AG04449 (cell line): ENCODE data around the gene MTURN.

Experiments used
- CTCF ChIA-PET: fragments of 350-600 bp; formaldehyde crosslinking; extraction: SDS; loops from one replicate; lab custom pipeline; 2021; ENCODE audit warnings: antibody characterized with exemption; lab: Yijun Ruan, JAX
- POLR2A ChIA-PET: fragments of 400-600, 350-600 bp; formaldehyde crosslinking; extraction: SDS; loops from one replicate; lab custom pipeline; 2020; ENCODE audit warnings: antibody characterized with exemption, inconsistent platforms; lab: Yijun Ruan, JAX
- DNase-seq: peaks from one replicate; pipeline ENCODE4 v3.0.0-alpha.2; 2010; ENCODE audit warnings: low read depth, low spot score
- H3K4me3 ChIP-seq: 2 replicates; pipeline ENCODE4 v1.5.1; 2011; ENCODE audit warnings: low read depth, mild to moderate bottlenecking, control low read depth, low read length
- TF ChIP-seq, protein P1 (sequence below): IDR thresholded peaks from one replicate; pipeline ENCODE4 v1.5.1; 2011; ENCODE audit warnings: mild to moderate bottlenecking, moderate library complexity, low read length, control low read depth, inconsistent platforms; ENCODE audit not compliant: insufficient read depth; ENCODE audit errors: missing control alignments

MTURN gene

DNA sequence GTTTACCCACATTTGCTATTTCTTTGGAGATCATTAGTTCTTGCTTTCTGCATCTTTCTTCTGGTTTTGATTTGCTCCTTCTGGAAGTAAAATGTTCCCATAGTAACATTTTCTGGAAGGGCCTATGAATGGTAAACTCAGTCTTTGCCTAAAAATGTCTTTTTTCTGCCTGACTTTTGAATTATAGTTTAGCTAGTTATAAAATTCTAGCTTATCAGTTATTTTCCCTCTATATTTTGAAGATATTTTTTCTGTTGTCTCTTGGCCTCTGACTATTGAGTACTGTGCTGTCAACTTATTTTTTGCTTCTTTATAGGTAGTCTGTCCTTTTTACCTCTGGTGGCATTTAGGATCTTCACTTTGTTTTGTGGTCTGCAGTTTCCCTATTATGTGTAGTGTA, 21.6 kb upstream of the MTURN start:
- TF ChIP-seq, protein P1, sequence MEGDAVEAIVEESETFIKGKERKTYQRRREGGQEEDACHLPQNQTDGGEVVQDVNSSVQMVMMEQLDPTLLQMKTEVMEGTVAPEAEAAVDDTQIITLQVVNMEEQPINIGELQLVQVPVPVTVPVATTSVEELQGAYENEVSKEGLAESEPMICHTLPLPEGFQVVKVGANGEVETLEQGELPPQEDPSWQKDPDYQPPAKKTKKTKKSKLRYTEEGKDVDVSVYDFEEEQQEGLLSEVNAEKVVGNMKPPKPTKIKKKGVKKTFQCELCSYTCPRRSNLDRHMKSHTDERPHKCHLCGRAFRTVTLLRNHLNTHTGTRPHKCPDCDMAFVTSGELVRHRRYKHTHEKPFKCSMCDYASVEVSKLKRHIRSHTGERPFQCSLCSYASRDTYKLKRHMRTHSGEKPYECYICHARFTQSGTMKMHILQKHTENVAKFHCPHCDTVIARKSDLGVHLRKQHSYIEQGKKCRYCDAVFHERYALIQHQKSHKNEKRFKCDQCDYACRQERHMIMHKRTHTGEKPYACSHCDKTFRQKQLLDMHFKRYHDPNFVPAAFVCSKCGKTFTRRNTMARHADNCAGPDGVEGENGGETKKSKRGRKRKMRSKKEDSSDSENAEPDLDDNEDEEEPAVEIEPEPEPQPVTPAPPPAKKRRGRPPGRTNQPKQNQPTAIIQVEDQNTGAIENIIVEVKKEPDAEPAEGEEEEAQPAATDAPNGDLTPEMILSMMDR = no peak
- ChIA-PET CTCF (no interaction called here), POLR2A (no interaction called here)
- H3K4me3 ChIP-seq = no peak overlapping the region
- no peak for DNase-seq

GRCh38 chr7:30114536-30115238, 20.1 kb upstream of the MTURN start:
- POLR2A ChIA-PET = no interaction called here
- no peak for DNase-seq
- CTCF ChIA-PET = interaction anchor here (1.0 kb wide), 1 partner anchor 14 kb away, joined by 4 read pairs; no protein-coding TSS in a partner anchor
- no peak overlapping the region for H3K4me3 ChIP-seq
- TF ChIP-seq, protein P1 = no peak

DNA sequence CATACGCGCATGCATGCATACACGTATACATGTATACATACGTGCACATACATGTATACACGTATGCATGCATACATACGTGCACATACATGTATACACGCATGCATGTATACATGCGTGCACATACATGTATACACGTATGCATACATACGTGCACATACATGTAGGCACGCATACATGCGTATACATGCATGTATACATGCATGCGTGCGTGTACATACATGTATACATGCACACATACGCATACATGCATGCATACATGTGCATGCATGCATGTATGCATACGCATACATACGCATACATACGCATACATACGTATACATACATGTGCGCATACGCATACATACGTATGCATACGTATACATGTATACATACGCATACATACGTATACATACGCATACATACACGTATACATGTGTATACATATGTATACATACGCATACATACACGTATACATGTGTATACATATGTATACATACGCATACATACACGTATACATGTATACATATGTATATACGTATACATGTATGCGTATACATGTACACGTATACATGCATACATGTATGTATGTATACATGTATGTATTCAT, 19.0 kb upstream of the MTURN start:
- CTCF ChIA-PET = no interaction called here
- no peak for DNase-seq
- POLR2A ChIA-PET = no interaction called here
- no peak overlapping the region for H3K4me3 ChIP-seq
- TF ChIP-seq, protein P1 = no peak

DNA sequence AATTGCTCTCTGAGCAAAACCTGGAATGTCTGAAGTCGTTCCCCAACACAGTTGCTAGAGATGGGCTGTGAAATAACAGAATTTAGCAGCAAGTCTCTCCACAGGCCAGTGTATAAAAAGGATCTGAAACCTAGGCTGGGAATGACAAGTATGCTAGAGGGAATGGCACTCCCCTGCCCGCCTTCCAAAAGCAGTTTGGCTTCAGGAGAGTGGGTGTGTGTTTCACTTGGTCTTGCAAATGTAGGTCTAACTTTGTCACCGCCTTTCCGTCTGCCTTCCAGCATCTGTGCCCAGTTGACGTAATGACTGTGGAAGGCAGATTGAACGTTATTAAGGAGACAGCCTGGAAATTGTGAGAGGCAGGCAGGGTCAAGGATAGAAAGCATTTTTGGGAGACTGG, 18.0 kb upstream of the MTURN start:
- CTCF ChIA-PET = no interaction called here
- TF ChIP-seq, protein P1 = no peak
- DNase-seq = no peak
- POLR2A ChIA-PET = no interaction called here
- no peak overlapping the region for H3K4me3 ChIP-seq

DNA sequence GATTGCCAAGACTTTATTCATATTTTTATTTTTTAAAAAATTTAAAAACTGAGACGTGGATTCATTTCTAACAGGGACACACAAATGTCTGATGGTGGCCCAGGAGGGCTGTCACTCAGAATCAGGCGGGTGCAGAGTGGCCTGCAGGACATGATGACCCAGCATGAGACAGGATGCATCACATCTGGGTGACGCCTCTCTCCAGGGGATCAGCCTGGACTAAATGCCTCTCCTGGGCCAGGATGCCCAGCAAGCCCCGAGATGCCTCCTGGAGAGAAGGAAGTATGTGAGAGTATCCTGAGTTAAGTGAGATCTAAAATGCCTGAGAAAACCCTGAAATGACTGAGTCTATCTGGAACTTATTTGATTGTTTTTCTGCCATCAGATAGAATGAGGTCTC, 16.9 kb upstream of the MTURN start:
- ChIA-PET POLR2A (no interaction called here), CTCF (no interaction called here)
- no peak for DNase-seq
- TF ChIP-seq, protein P1 = no peak
- no peak overlapping the region for H3K4me3 ChIP-seq

DNA sequence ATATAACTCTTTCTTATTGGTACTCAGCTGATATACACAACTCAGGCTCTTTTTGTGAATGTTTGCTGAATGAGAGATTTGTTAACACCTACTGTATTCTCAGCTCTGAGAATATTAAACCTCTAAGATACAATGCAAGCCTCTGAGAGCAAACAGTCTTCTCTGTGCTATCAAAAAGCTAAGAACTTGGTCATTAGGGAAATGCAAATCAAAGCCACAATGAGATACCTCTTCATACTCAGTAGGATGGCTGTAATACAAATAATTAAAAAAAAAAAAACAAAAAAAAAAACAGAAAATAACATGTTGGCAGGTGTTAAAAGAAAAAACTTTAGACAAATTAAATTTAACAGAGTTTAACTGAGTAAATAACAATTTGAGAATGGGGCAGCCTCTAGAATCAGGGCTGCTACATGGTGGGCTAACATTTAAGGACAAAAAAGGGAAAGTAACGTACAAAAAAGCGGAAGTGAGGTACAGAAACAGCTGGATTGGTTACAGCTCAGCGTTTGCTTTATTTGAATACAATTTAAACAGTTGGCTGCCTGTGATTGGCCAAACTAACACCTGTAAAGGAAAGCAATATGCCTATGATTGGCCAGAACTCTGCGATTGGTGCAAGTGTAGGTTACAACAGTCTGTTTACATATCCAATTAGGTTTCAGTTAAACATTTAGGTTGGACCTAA, 14.8 kb upstream of the MTURN start:
- CTCF ChIA-PET = no interaction called here
- TF ChIP-seq, protein P1 = no peak
- no peak for DNase-seq
- POLR2A ChIA-PET = no interaction called here
- H3K4me3 ChIP-seq = no peak overlapping the region
